C4-2B (cell line): ENCODE results near the gene AMBP.

Source experiments
- H3K27ac ChIP-seq: fragments of 450-650 bp; 2 replicates; pipeline ENCODE4 v1.5.1; 2017
- CTCF ChIP-seq: fragments of 450-650 bp; conservative IDR thresholded peaks from 2 replicates; pipeline ENCODE4 v1.5.1; 2017; ENCODE audit warnings: mild to moderate bottlenecking
- ZFX ChIP-seq: fragments of 450-650 bp; IDR thresholded peaks from 2 replicates; pipeline ENCODE4 v1.6.1; 2017

AMBP gene

DNA sequence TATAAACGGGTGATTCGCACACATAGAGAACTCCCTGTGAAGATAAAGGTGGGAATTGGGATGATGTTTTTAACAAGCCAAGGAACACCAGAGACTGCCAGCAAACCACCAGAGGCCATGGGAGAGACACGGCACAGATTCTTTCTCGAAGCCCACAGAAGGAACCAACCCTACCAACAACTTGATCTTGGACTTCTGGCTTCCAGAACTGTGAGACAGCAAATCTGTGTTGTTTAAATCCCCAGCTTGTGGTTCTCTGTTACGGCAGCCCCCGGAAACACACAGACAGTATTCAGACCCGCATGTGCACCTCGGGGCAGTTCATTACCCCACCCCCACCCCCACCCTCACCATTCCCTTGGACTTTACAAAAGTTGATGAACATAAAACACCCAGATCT lies 12.8 kb downstream of the AMBP start:
- no peak for TF ChIP-seq CTCF
- TF ChIP-seq ZFX, result no peak
- no peak overlapping the region for H3K27ac ChIP-seq

GRCh38 chr9:114061830-114062474 lies 16.1 kb downstream of the AMBP start:
- TF ChIP-seq ZFX (no peak), CTCF (no peak)
- H3K27ac ChIP-seq, result no peak overlapping the region

DNA sequence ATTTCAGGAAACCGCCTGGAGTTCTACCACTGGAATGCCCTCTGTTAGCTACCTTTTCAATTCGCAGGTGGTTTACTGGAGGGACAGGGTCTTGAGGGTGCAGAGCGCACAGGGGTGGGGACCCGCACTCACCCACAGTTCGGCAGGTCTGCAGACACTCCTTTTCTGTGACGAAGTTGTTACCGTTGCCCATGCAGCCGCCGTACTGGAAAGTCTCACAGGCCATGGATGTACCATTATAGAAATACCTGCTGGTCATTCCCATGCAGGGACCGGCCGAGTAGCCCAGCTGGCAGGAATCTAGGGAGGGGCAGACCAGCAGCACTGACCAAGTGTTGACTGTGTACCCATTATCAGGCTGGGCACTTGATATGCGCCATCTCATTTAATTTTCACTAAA lies 16.8 kb downstream of the AMBP start:
- no peak for TF ChIP-seq CTCF
- TF ChIP-seq ZFX, result no peak

GRCh38 chr9:114060711-114061110 lies 17.4 kb downstream of the AMBP start:
- TF ChIP-seq ZFX, result no peak
- no peak for TF ChIP-seq CTCF
- no peak overlapping the region for H3K27ac ChIP-seq

More for the DNA sequence above, 16.8 kb downstream of the AMBP start:
- no peak overlapping the region for H3K27ac ChIP-seq

DNA sequence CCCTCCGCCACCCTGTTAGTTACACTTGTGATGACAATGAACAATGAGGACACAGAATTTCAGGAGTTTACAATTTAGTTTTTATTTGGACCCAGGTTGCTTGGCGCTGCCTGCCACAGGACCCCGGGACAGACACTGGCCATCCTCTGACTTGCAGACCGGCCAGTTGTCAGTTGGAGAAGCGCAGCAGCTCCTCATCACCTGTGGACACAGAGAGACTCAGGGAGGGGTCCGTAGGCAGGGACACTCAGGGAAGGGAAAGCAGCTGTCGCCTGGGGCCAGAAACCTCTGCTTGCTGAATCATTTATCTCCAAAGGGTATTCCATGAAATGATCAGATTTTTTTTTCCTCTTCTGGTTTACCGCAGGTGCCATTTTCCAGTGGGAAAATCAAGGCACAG lies 18.0 kb downstream of the AMBP start:
- TF ChIP-seq ZFX, result no peak
- no peak for TF ChIP-seq CTCF

DNA sequence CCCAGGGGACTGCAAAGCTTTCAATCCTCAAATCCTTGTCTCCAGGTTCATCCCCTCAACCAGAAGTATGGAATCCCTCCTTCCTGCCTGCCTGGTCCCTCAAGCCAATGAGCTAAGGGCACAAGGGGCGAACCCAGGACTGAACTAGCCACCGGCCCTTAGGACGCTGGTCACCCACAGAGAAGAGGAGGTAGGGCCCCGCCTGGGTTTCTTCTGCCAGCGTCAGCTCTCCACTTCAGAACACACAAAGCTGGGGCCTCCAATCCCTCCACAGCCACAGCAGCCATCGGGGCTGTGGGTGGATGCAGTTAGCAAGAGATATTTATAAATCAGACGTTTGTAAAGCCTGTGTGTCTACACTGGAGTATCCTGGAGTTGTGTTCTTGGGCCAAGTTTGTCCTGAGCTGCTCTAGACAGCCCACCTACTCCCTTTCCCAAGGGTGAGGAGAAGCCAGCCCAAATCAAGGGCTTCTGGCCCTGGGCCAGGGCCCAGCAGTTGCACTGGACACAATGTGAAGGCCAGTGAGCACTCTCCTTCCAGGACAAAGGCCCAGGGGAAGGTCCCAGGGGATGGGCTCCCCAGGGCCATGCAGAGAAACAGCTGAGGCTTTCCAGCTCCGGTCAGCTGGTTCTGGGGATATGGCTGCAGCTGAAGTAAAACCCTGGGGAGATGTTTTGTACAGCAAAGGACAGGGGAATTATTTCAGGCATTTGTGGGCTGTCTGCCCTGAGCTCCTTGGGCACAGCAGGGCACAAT lies 18.9 kb downstream of the AMBP start:
- TF ChIP-seq CTCF (no peak), ZFX (no peak)
- H3K27ac ChIP-seq, result no peak overlapping the region

More for the DNA sequence above, 18.0 kb downstream of the AMBP start:
- H3K27ac ChIP-seq, result no peak overlapping the region

- no peak overlapping the region for H3K27ac ChIP-seq
- TF ChIP-seq ZFX (no peak), CTCF (no peak)
Measured at GRCh38 chr9:114058688-114059046, 19.4 kb downstream of the AMBP start.
